NCI-H2107 (cell line): ENCODE data around the gene PLIN4.
"Not testable (repeated sequence)": the region's sequence is repeated elsewhere in the genome, so short reads cannot be mapped to it uniquely, and the experiment has no call there.

ENCODE experiments used
- DNase-seq: peaks from one replicate; lab custom pipeline; 2025; lab: John Stamatoyannopoulos, UW

Gene PLIN4

GRCh38 chr19:4543842-4544647 is 25.8 kb upstream of the PLIN4 start:
- no peak for DNase-seq

- DNase-seq = no peak
Measured at GRCh38 chr19:4542896-4543841, 24.9 kb upstream of the PLIN4 start.

- not testable (repeated sequence) for DNase-seq
Measured at GRCh38 chr19:4541806-4542145, 23.5 kb upstream of the PLIN4 start.

- no peak for DNase-seq
Measured at GRCh38 chr19:4541114-4541805, 23.0 kb upstream of the PLIN4 start.

- DNase-seq = no peak
Measured at GRCh38 chr19:4539693-4540581, 21.7 kb upstream of the PLIN4 start, which contains the start of gene LRG1. Gene LRG1 (minus strand): TSS chr19:4540036. CDS start chr19:4540013, 23 bp downstream.

GRCh38 chr19:4539169-4539692 is 20.9 kb upstream of the PLIN4 start:
- no peak for DNase-seq

GRCh38 chr19:4538601-4538954 is 20.3 kb upstream of the PLIN4 start:
- peak; percentile 86 for DNase-seq

- DNase-seq = no peak
Measured at GRCh38 chr19:4537953-4538600, 19.8 kb upstream of the PLIN4 start.

GRCh38 chr19:4536798-4537197 is 18.5 kb upstream of the PLIN4 start:
- DNase-seq = peak; percentile 28

- peak; percentile 44 for DNase-seq
Measured at GRCh38 chr19:4534836-4535658, 16.8 kb upstream of the PLIN4 start, which contains the start of gene PLIN5. Gene PLIN5 (minus strand): TSS chr19:4535224. CDS start chr19:4534074, 1,150 bp downstream.

GRCh38 chr19:4533835-4534424 is 15.6 kb upstream of the PLIN4 start:
- no peak for DNase-seq

- no peak for DNase-seq
Measured at GRCh38 chr19:4533334-4533733, 15.0 kb upstream of the PLIN4 start.

GRCh38 chr19:4531562-4532165 is 13.4 kb upstream of the PLIN4 start:
- no peak for DNase-seq

- no peak for DNase-seq
Measured at GRCh38 chr19:4529924-4530522, 11.7 kb upstream of the PLIN4 start.

GRCh38 chr19:4528843-4529242 is 10.6 kb upstream of the PLIN4 start:
- no peak for DNase-seq

GRCh38 chr19:4527377-4527776 is 9.1 kb upstream of the PLIN4 start:
- not testable (repeated sequence) for DNase-seq

- no peak for DNase-seq
Measured at GRCh38 chr19:4525563-4526002, 7.3 kb upstream of the PLIN4 start.
